ENCODE results near the gene FARS2. TPM values are rescaled to one million over a fixed set of nuclear protein-coding genes. Genes with fewer than 3 reads are reported as not detected.
A peak's percentile ranks its signal among the peaks of the same experiment; 100 is the strongest.

Gene FARS2
- total and polyA plus RNA-seq, 7 experiments from 2014 or later = 16.2 to 28.1 (median 20.8) TPM

DNA sequence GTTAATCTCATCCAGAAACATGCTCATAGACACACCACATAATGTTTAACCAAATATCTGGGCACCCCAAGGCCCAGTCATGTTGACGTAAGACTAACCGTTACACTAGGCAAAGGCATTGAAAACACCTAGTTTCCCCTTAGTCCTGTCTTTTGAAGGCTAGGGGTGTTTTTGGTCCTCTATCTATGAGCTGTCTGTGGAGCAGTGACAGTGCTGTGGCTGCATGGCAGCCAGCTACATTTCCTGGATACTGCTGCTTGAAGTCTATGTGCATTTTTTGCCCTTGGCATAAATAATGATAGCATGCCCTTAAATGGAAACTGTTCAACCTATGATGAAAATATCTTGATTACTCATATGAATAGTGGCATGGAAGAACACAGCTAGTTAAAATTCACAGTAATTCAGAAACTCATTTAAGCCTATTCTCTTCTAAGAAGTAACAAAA is 18.6 kb downstream of the FARS2 start:
- Mint-ChIP-seq H3K4me1 (peaks cover 17 to 58% (median 39%) of the 10 kb centered on the region in 7 donors), H3K27me3 (no peaks in the 10 kb centered on the region), H3K27ac (peak overlapping the region in 1 of 9 donors; percentile 70), H3K36me3 (peaks cover 0 to 14% (median 5%) of the 10 kb centered on the region in 5 donors), H3K4me3 (peak overlapping the region in 1 of 10 donors; percentile 64), H3K9me3 (no peaks in the 10 kb centered on the region)
- H3K4me3 ChIP-seq (ENCODE audit: low read length) = no peak overlapping the region
- intact Hi-C loops (cut with micrococcal nuclease) = loop anchor here in 1 of 2 donors (1.0 kb wide), 1 partner anchor 19 kb away; the partner anchor contains the start of gene FARS2
- ChIA-PET POLR2A (no interaction called here), CTCF (interaction anchor here (0.7 kb wide), 2 partner anchors 14 to 15 kb away, joined by 3 read pairs; no protein-coding TSS in a partner anchor)
- no peaks in the 10 kb centered on the region for H3K27me3 ChIP-seq (ENCODE audit: control insufficient read depth in 2 of 2, insufficient read depth in 2 of 2, low read length in 2 of 2)
- H3K36me3 ChIP-seq (ENCODE audit: control insufficient read depth in 2 of 3, insufficient read depth in 3 of 3, low read length in 3 of 3) = no peaks in the 10 kb centered on the region
- ATAC-seq (peak; percentile 18), DNase-seq (no peak)
- no peaks in the 10 kb centered on the region for H3K4me1 ChIP-seq (ENCODE audit: control insufficient read depth in 2 of 2, insufficient read depth in 2 of 2, low read length in 2 of 2)
- H3K9me3 ChIP-seq (ENCODE audit: control insufficient read depth in 2 of 3, low read length in 3 of 3) = no peaks in the 10 kb centered on the region
- no peak overlapping the region for H3K27ac ChIP-seq (ENCODE audit: low read depth, low read length)

DNA sequence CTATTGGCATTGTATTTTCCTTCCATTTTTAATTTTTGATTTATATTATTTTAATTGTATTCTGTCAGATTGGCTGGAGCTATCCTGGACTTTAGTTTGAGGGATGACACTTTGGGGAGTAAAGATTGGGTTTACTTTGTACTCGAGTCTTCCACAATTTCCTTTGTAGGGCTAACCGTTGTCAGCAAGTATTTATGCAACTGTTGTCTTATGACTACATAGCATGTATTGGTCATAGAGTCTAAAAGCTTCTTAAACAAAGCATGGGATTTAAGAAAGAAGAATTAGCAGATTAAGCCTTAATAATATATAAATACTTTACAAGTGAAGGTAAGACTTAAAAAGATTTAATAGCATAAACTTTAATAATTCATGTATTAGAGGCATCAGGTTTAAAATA is 19.6 kb downstream of the FARS2 start:
- no peaks in the 10 kb centered on the region for H3K4me1 ChIP-seq (ENCODE audit: control insufficient read depth in 2 of 2, insufficient read depth in 2 of 2, low read length in 2 of 2)
- H3K36me3 ChIP-seq (ENCODE audit: control insufficient read depth in 2 of 3, insufficient read depth in 3 of 3, low read length in 3 of 3) = no peaks in the 10 kb centered on the region
- peaks cover 0 to 24% (median 6%) of the 10 kb centered on the region in 5 donors for H3K36me3 Mint-ChIP-seq
- no peak for DNase-seq
- peaks cover 26 to 58% (median 43%) of the 10 kb centered on the region in 7 donors for H3K4me1 Mint-ChIP-seq
- H3K4me3 ChIP-seq (ENCODE audit: low read length) = no peak overlapping the region
- H3K4me3 Mint-ChIP-seq = no peak overlapping the region
- H3K27ac Mint-ChIP-seq = no peak overlapping the region
- POLR2A ChIA-PET = no interaction called here
- ATAC-seq = no peak
- intact Hi-C loops (cut with micrococcal nuclease) = loop anchor here in 1 of 2 donors (1.0 kb wide), 1 partner anchor 20 kb away; the partner anchor contains the start of gene FARS2
- H3K9me3 Mint-ChIP-seq = no peaks in the 10 kb centered on the region
- H3K9me3 ChIP-seq (ENCODE audit: control insufficient read depth in 2 of 3, low read length in 3 of 3) = no peaks in the 10 kb centered on the region
- no peak overlapping the region for H3K27ac ChIP-seq (ENCODE audit: low read depth, low read length)
- H3K27me3 Mint-ChIP-seq = no peaks in the 10 kb centered on the region
- H3K27me3 ChIP-seq (ENCODE audit: control insufficient read depth in 2 of 2, insufficient read depth in 2 of 2, low read length in 2 of 2) = no peaks in the 10 kb centered on the region
- CTCF ChIA-PET = no interaction called here

DNA sequence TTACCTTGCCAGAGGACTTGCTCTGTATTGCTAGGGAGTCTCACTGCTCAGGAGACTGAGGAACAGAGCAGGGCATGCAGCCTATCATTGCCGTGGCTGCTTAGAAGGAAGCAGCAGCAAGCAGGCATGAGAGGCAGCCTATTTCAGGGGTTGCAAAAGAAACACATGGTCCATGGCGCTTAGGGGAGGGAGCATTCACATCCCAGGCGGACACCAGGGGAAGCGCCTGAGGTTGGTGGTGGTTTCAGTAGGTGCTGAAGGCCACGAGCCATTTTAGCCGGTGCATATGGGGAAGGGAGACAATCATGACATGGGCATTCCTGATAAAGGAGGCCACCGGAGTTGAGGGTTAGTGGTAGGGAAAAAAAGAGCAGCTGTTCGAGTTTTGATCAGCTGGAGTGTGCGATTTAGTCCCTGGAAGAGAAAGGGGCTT is 20.9 kb downstream of the FARS2 start:
- Mint-ChIP-seq H3K36me3 (peaks cover 0 to 25% (median 6%) of the 10 kb centered on the region in 5 donors), H3K4me1 (peaks cover 27 to 63% (median 48%) of the 10 kb centered on the region in 7 donors), H3K9me3 (no peaks in the 10 kb centered on the region), H3K27me3 (no peaks in the 10 kb centered on the region), H3K27ac (no peak overlapping the region), H3K4me3 (no peak overlapping the region)
- no peaks in the 10 kb centered on the region for H3K27me3 ChIP-seq (ENCODE audit: control insufficient read depth in 2 of 2, insufficient read depth in 2 of 2, low read length in 2 of 2)
- ChIA-PET POLR2A (no interaction called here), CTCF (no interaction called here)
- DNase-seq (no peak), ATAC-seq (no peak)
- intact Hi-C loops (cut with micrococcal nuclease) = no loop called here
- no peaks in the 10 kb centered on the region for H3K36me3 ChIP-seq (ENCODE audit: control insufficient read depth in 2 of 3, insufficient read depth in 3 of 3, low read length in 3 of 3)
- H3K27ac ChIP-seq (ENCODE audit: low read depth, low read length) = no peak overlapping the region
- H3K4me3 ChIP-seq (ENCODE audit: low read length) = no peak overlapping the region
- no peaks in the 10 kb centered on the region for H3K9me3 ChIP-seq (ENCODE audit: control insufficient read depth in 2 of 3, low read length in 3 of 3)
- H3K4me1 ChIP-seq (ENCODE audit: control insufficient read depth in 2 of 2, insufficient read depth in 2 of 2, low read length in 2 of 2) = no peaks in the 10 kb centered on the region

DNA sequence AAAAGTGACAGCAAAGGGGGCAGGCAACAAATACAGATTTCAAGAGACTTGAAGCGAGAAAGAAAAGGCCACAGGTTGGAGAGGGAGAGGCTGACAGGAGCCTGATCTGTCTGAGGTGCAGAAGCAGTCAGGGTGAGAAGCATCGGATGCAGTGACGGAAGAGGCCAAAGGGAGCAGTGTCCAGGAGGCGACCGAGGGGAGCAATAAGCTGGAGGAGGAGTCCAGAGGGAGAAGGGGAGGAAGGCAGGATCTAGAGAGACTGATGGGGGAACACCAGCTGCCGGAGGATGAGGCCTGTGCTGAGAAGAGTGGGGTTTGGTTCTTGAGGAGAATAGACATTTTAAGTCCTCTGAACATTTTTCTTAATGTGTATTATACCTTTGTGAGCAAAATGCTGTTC is 23.8 kb downstream of the FARS2 start:
- H3K27me3 ChIP-seq (ENCODE audit: control insufficient read depth in 2 of 2, insufficient read depth in 2 of 2, low read length in 2 of 2) = no peaks in the 10 kb centered on the region
- ChIA-PET POLR2A (no interaction called here), CTCF (interaction anchor here (0.6 kb wide), 1 partner anchor 107 kb away, joined by 4 read pairs; no protein-coding TSS in a partner anchor)
- no peak for ATAC-seq
- Mint-ChIP-seq H3K4me1 (peaks cover 30 to 68% (median 43%) of the 10 kb centered on the region in 7 donors), H3K9me3 (no peaks in the 10 kb centered on the region), H3K27ac (no peak overlapping the region), H3K4me3 (peak overlapping the region in 1 of 10 donors; percentile 24), H3K36me3 (peaks cover 0 to 19% (median 13%) of the 10 kb centered on the region in 5 donors), H3K27me3 (no peaks in the 10 kb centered on the region)
- no peaks in the 10 kb centered on the region for H3K9me3 ChIP-seq (ENCODE audit: control insufficient read depth in 2 of 3, low read length in 3 of 3)
- no peak overlapping the region for H3K4me3 ChIP-seq (ENCODE audit: low read length)
- no peak for DNase-seq
- no peaks in the 10 kb centered on the region for H3K4me1 ChIP-seq (ENCODE audit: control insufficient read depth in 2 of 2, insufficient read depth in 2 of 2, low read length in 2 of 2)
- H3K36me3 ChIP-seq (ENCODE audit: control insufficient read depth in 2 of 3, insufficient read depth in 3 of 3, low read length in 3 of 3) = no peaks in the 10 kb centered on the region
- intact Hi-C loops (cut with micrococcal nuclease) = no loop called here
- no peak overlapping the region for H3K27ac ChIP-seq (ENCODE audit: low read depth, low read length)

DNA sequence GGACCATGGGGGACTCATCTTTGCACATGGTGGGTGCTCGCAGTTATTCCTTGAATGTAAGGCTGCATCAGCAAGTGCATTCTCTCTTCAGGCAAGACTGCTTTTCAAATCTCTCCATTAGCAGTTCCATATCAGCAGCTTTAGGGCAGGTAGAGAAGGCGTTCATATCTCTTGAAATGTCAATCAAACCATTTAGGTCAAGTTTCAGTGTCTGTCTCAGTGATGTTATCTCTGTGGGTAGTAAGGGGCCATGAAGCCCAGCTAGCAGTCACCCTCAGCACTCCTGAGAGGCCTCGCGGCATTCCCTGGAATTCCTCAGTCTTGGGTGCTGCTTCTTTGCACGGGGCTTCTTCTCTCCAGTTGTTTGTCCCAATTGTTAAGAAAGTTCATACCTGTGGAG is 24.2 kb downstream of the FARS2 start:
- ATAC-seq (no peak), DNase-seq (no peak)
- ChIA-PET POLR2A (interaction anchor here (0.7 kb wide), 1 partner anchor 1553 kb away, joined by 3 read pairs; no protein-coding TSS in a partner anchor), CTCF (interaction anchor here (0.6 kb wide), 1 partner anchor 108 kb away, joined by 4 read pairs; no protein-coding TSS in a partner anchor)
- Histone ChIP-seq H3K36me3 (ENCODE audit: control insufficient read depth in 2 of 3, insufficient read depth in 3 of 3, low read length in 3 of 3) (no peaks in the 10 kb centered on the region), H3K27ac (ENCODE audit: low read depth, low read length) (no peak overlapping the region), H3K4me1 (ENCODE audit: control insufficient read depth in 2 of 2, insufficient read depth in 2 of 2, low read length in 2 of 2) (no peaks in the 10 kb centered on the region), H3K9me3 (ENCODE audit: control insufficient read depth in 2 of 3, low read length in 3 of 3) (no peaks in the 10 kb centered on the region), H3K27me3 (ENCODE audit: control insufficient read depth in 2 of 2, insufficient read depth in 2 of 2, low read length in 2 of 2) (no peaks in the 10 kb centered on the region), H3K4me3 (ENCODE audit: low read length) (no peak overlapping the region)
- Mint-ChIP-seq H3K27ac (no peak overlapping the region), H3K36me3 (peaks cover 0 to 19% (median 13%) of the 10 kb centered on the region in 5 donors), H3K27me3 (no peaks in the 10 kb centered on the region), H3K4me1 (peaks cover 28 to 66% (median 40%) of the 10 kb centered on the region in 7 donors), H3K9me3 (no peaks in the 10 kb centered on the region), H3K4me3 (no peak overlapping the region)
- intact Hi-C loops (cut with micrococcal nuclease) = no loop called here

DNA sequence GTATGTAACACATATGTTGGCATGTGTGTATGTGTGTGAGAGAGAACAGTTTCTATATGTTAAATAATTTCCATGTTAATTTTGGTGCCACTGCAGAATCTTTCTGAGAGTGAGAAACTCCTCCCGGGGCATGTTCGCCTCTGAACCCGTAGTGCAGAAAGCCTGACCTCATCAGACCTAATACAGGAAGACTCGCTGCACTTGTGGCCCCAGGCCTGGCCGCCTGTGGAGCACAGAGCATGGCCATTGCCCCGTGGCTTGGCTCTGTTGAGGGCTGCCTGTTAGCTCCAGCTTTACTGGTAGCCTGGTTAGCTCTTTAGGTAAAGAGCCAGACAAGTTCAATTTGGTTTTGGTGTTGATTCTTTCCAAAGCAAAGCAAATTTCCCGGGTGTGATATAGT is 25.5 kb downstream of the FARS2 start:
- ChIA-PET CTCF (no interaction called here), POLR2A (no interaction called here)
- H3K27me3 Mint-ChIP-seq = no peaks in the 10 kb centered on the region
- H3K4me1 ChIP-seq (ENCODE audit: control insufficient read depth in 2 of 2, insufficient read depth in 2 of 2, low read length in 2 of 2) = no peaks in the 10 kb centered on the region
- H3K27ac Mint-ChIP-seq = no peak overlapping the region
- H3K9me3 Mint-ChIP-seq = no peaks in the 10 kb centered on the region
- no peaks in the 10 kb centered on the region for H3K36me3 ChIP-seq (ENCODE audit: control insufficient read depth in 2 of 3, insufficient read depth in 3 of 3, low read length in 3 of 3)
- no peak overlapping the region for H3K27ac ChIP-seq (ENCODE audit: low read depth, low read length)
- no peaks in the 10 kb centered on the region for H3K9me3 ChIP-seq (ENCODE audit: control insufficient read depth in 2 of 3, low read length in 3 of 3)
- peaks cover 28 to 70% (median 45%) of the 10 kb centered on the region in 7 donors for H3K4me1 Mint-ChIP-seq
- no peak for DNase-seq
- ATAC-seq = no peak
- H3K4me3 Mint-ChIP-seq = no peak overlapping the region
- H3K27me3 ChIP-seq (ENCODE audit: control insufficient read depth in 2 of 2, insufficient read depth in 2 of 2, low read length in 2 of 2) = no peaks in the 10 kb centered on the region
- intact Hi-C loops (cut with micrococcal nuclease) = no loop called here
- H3K36me3 Mint-ChIP-seq = peaks cover 0 to 22% (median 13%) of the 10 kb centered on the region in 5 donors
- no peak overlapping the region for H3K4me3 ChIP-seq (ENCODE audit: low read length)

Data from naive thymus-derived CD4-positive, alpha-beta T cell (primary cell).